GM18508 (cell line): ENCODE results near the gene ACSL6.

Experiments
- ATAC-seq: cut with Tn5 transposase; IDR thresholded peaks from one replicate; pipeline ENCODE4 v1.9.1; 2021; ENCODE audit warnings: moderate number of reproducible peaks; ENCODE audit not compliant: insufficient read depth, unreplicated experiment

The ACSL6 gene

DNA sequence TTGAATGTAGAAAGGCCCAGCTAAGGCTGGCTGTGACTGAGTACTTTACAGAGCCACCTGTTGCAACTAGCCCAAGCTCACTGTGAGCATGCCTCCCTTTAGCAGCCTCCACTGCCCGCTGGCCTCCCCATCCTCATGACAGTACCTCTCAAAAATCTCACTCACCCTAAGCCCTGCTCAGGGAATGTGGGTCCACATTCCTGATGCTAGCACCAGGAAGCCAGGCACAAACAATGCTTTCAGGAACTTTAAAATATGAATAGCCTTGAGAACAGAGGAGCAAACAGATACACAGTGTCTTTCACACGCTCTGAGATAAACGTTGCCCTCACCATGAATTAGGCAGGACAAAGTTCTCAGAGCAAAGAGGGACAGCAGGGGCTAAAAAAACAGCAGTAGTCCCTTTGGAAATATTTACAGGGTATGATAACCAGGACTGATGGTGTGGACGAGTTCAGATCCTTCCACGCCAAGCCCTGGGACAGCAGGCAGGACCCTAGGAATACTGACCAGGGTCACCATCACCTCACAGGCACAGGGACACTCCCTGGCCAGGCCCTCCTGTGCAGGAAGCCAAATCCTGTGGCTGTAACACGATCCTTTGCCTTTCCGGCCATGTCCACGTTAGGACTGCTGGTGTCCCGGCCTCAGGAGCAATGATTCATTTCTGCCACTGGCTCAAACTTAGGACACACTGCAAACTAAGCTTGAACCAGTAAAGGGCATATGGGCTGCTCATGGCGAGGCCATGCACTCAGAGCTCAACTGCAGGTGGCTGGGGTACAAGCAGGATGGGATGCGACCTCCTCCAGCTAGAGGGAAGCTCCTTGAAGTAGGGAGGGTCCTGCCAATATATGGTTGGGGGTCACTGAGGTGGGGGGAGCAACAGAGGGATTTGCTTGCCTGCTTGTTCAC lies 9.6 kb downstream of the ACSL6 start:
- ATAC-seq, result no peak

DNA sequence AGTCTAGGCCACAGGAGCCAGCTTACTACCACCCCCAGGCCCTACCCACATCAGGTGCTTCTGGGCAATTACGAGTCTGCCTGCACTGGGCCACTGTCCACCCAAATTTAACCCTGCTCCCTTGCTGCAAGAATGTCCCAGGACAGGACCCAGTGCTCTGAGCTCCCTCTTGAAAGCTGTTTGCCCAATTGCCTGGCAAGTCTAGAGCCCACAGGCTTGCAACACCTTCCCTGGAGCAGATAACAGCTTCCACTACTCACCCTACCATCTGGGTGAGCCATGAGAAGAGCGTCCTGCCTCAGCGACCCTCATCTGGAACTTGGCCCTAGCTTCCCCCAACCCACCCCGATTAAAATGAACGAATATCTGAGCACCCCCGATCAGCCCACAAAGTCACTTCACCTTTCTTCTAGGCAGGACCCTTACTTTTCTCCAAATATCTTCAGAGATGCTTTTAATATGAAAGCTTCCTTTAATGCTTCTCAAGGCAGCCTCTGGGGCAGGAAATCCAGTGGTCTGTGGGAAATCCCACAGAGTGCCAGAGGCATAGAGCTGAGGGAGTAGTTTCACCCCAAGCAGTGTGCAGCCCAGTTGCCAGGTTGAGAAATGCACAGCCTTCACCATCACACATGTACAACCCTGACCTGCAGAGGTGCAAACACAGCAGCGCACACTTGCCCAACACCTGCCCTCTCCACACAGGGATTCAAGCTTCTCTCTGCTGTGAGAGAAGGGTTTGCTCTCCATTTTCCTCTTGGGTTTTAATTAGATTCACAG lies 10.6 kb downstream of the ACSL6 start:
- no peak for ATAC-seq

DNA sequence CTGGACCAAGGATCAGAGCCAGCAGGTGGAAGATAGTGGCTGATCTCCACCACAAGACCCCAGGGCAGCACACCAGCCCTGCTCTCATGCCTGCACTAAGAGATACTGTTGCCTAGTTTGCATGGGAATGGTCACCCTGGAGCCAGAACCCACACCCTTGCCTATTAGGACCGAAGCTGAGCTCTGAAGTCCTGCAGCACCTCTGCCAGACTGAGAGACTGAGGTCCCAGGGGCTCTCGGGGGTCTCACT lies 11.3 kb downstream of the ACSL6 start:
- no peak for ATAC-seq

DNA sequence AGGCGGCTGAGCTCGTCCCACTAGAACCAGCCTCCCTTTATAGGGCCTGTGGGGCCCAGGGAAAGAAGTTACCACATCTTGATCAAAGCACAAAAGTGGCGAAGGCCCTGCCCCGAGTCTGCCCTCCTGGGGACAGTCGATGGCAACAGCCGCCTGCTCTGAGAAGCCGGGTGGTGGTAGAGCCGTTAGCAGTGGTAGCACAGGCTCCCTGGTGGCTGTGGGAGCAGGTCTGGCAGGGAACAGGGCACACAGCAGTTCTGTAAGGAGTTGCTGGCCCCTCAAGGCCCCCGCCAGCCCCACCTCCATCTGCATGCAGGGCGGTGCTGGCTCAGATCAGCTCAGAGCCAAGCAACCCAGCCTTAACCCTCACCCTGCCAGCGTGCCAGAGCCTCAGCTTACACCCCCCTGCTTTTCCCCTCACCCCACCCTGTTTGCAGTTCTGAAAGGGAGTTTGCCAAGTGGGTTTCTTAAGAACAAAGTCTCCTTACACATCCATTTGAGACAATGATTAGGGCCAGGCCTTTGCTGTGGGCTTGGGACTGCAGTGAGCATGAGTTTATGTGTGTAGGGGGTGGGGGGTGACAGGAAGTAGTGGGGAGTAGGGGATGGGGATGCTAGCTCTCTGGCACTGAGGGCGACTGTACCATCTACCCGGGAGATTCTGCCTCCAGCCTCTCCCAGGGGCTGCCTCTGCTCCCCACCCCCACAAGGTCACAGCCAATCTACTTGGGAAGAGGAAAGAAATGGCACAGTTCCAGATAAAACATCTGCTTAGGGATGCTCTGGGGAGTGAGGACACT lies 11.8 kb downstream of the ACSL6 start:
- no peak for ATAC-seq

DNA sequence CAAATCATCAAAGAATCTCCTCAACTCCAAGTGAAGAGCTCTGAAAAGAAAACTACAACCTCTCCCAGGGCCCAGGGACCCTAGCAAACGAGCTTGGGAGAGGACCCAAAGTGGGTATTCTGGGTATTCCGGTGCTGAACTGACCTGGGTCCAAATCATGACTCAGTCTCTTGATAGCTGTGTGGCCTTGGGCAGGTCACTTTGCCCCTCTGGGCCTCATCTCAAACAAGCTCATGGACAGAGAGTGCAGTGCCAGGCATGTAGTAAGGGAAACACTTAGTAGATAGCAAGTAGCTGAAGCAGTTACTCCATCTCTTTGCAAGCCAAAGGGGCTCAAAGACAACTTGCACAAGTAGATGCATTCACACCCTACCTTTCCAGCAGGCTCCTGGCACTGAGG lies 12.4 kb downstream of the ACSL6 start:
- ATAC-seq, result no peak

DNA sequence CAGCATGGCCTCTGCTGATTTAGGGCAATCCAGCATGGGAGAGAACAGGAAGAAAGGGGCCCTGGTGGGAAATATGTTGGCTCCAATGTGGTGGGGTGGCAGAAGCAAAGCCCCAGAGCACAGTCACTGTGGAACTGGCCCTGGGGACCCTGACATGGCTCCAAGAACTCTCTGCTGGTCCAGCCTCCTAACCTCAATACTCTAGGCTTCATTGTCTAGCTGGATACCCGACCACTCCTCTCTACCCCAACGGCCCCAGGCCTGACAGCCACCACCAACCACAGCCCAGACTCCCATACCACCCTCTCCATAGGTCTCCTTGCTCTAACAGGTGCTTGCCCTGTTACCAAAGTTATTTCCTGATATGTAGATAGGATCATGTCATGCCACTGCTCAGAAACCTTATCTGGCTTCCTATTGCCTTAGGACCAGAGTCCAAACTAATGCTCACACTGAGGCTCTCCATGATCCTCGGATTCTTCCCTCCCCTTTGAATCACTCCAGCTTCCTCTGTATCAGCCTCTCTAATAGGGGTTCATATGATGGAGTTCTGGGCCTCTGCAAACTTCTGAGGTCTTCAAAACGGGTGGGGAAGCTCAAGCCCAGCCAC lies 12.9 kb downstream of the ACSL6 start:
- no peak for ATAC-seq

DNA sequence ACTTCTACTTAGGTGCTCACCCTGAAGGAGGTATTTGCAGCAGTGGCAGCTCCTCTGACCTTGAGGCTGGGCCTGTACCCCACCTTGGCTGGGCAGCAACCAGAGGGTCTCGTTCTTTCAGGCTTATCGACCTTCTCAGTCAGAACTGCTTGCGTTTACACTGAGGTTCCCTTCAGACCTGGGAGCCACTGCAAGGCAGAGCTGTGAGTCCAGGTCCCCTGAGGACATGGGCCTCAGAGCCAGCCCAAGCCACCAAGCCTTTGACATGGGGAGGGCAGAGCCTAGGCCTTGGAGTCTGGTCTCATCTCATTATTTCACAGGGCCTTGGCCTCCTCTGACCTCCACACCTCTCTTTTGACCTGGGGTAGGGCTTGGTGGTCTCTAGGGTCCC lies 13.7 kb downstream of the ACSL6 start:
- no peak for ATAC-seq

DNA sequence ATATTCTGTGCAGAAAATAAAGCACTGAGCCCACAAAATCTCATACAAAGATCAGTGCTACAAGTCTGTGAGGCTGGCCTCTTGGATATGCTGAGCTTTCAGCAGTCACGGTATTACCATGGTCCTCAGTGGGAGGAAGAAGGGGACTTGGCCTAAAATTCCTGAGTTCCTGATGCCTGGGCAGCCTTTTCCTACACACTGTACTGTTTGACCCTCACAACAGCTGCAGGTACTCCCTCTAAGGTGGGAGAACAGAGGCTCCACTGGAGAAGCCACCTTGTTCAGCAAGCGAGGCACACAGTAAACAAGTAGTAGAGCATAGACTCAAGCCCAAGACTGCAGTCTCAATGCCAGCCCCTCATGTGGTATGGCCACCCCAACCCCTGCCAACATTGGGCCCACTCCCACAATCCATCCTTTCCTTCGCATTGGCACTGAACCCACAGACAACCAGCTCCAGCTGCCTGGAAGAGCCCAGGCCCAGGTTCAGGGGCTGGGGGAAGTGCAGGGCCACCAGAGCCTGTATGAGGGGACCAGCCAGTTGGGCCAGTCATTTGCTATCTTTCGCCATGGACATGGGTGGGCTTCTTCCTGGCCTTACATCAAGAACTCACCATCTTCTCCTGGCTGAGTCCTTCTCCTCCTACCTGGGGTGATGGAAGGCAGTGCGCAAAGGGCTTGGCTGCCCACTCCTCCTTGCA lies 14.3 kb downstream of the ACSL6 start:
- no peak for ATAC-seq

DNA sequence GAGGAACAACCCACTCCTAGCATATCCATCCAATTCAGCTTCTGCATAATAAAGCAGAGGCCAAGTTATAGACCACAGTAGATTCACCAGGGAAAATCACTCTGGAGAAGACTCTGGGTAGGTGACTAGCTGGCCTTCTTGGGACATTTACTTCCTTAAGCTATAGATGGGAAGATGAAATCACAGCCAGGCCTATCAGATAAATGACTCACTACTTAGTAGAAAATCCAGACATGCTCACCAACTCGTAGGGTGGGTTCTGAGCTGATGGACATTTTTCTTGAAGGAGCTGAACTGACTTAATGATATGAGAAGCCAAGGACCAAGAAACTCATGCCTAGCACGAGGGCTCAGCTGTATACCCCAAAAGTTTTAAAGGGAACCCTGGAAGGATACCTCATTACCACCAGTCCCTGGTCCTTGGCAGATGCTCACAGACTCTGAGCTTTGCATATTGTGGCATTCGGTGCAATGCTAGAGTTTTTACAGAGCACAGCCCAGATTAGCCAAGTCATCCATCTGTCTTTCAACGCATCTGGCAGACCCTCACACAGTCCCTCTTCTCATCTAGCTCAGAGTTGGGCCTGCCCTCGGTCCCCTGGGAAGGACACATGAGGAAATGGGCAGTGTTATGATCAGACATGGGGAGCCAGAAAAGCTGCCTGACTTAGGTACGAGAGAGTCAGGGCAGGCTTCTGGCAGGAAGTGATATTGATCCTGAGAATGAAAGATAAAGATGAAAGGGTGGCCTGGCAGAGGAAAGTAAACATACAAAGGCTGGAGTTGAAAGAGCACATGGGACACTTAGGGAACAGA lies 15.0 kb downstream of the ACSL6 start:
- no peak for ATAC-seq

DNA sequence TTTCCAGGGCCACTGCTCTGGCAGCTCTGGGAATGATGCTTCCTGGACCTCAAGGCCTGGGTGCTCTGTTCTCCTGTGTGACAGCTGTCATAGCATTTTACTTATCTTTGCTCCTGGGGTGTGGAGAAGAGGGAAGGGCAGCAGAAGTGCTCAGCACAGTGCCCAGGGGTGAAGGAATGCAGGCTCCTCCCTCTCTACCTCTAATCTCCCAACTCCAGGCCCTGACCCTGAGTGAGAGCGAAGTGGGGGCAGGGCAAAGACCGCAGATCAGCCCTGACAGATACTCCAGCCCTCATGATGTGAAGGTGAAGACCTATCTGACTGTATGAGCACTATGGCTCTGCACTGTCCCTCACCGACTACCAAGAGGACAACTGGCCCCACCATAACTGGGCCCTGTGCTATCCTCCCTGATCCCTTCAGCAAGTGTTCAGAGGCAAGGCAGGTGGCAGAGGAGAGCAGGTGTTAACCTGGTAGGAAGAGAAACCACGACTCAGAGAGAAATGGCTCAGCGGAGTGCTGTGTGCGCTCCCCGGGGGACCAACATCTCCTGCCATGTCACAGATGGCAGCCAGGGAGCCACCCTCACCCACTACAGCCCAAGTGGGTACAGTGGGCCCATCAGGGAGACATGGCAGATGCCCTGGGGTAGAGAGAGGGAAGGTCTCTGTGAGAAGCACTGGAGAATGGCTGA lies 16.8 kb downstream of the ACSL6 start:
- ATAC-seq, result no peak

DNA sequence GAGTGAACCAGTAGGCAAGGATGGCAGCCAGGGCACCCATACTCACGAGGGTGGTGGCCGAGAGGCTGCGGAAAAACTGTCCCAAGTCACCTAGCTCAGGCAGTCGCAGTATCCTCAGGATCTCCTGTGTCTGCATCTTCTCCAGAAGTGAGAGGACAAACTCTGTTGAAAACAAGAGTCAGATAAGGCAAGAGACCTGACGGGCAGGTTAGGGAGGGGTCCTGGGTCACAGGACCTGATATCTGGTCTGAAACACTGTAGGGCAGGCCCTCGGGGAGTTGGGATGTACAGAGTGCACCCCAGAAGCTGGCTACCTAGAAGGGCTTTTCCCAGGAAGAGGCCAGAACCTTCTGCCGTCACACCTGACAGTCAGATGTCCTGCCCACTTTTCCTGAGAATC lies 17.4 kb downstream of the ACSL6 start:
- ATAC-seq, result no peak

DNA sequence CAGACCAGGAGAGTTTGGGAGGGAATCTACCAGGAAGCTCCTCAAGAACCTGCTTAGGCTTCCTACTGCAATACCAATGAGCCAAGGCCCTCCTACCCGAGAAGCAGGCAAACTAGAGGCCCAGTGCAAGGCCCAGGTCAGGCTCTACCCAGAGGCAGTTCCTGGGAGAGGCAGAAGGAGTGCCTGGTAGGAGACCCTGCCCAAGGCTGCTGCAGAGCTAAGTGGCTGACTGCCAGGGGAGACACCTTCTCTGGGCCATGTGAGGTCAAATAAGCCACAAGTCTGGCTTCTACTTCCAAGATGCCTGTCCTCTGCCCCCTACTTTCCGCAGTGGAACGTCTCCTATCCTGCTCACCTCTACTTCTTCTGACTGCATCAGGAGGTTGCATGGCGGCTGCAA lies 17.8 kb downstream of the ACSL6 start:
- ATAC-seq, result no peak

DNA sequence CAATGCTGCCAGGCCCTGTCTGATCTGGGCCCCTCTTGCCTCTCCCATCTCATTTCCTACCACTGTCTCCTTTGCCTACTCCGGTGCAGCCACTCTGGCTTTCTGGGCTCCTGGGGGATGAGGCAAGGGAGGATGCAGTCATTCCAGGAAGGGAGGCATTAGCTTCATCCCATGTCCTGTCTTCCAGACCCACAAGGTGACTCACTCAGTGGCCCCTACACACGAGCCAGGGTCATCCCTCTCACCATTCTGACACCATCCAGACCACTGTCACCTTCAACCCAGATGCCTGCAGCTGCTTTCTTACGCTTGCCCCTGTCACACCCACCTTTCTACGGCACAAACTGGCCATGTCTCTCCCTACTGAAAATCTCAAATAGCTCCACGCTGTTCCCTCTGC lies 19.1 kb downstream of the ACSL6 start:
- no peak for ATAC-seq

DNA sequence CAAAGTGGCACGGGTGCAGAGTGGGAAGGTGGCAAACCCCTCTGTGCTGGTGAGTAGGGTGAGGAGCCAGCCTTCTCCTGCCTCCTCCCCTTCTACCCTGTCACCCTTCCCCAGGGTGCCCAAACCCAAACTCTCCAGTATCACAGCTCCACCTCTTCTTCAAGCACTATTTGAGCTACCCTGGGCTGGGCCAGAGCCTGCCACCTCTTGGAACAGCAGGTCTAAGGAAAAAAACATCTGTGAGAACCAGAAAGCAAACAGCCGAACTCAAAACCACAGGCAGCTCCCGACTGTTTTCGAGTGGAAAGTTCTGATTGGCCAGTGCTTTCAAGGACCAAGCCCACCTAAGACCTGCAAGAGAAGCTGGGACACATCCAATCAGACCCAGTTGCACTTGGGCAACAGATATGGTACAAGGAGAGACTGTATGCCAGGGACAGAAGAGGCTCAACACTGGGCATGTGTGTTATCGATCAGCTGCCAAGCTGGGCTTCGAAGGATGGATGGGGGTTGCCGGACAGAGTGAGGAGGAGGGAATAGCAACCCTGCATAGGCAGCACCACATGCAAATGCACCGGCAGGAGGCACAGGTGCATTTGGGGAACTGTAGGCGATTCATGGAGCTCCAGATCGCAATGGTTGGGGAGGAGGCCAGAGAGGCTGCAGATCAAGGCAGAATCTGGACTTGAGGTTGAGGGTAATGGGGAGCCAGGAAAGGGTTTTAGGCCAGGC lies 19.7 kb downstream of the ACSL6 start:
- no peak for ATAC-seq

DNA sequence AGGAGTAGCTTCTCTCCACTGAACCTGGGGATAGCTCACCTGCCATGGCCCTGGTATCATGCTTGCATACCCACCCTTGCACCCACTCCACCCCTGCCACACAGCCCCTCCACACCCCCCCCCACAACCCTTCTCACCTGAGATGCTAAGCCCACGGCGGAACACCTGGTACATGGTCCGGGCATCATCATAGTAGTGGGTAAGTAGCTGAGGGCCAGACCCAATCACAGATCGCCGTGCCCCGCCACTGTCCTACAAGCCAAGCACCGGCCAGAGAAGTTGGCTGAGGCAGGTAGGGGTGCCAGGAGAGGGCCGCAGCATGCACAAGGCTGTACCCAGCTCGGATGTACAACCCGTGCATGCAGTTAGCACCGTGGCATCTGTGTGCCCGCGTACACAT lies 20.7 kb downstream of the ACSL6 start:
- no peak for ATAC-seq

DNA sequence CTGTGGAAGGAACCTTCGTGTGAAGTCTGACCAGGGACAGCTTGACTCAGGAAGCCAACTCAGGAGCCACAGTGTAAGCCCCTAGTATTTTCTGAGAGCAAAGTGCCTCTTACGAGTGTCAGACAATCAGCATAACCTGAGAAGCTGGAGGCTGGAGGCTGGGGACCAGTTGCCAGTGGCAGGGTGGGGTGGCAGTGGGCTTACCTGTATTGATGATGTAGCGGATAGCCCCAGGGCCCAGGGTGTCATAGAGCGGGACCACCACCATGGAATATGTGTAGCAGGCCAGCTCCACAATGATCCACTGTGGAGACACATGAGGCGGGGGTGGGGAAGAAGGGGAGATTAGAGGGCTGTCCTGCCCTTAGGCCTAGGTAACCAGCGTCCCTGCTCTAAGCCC lies 22.9 kb downstream of the ACSL6 start:
- ATAC-seq, result no peak

DNA sequence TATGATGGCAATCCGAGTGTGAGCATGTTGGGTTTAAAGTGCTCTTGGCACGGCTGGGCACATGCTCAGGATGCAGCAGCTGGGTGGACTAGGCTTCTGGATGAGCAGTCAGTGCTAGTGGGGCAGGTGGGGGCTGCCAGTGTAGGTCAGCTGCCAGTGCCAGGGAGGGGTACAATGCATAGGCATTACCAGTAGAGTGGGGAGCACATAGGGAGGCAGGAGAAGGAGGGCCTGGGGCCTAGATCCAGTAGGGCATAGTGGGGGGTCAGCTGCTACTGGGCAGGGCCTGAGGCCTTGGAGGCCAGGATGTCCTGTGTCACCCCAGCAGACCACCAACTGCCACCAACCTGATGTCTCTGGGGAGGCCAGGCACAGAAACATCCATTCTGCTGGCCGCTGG lies 24.2 kb downstream of the ACSL6 start:
- ATAC-seq, result no peak
